Stimulated activated CD8-positive, alpha-beta memory T cell treated with anti-CD3 and anti-CD28 coated beads, Interleukin-2, amount 100 ng/mL, for 48 hours (primary cell): ENCODE results near the gene STING1.

ENCODE experiments used
- DNase-seq, 2 donors: peaks; one replicate each; pipeline ENCODE4 v3.0.0-alpha.2; 2020; ENCODE audit warnings: low read depth in 2 of 2

The STING1 gene

GRCh38 chr5:139468421-139468931 lies 14.1 kb downstream of the STING1 start:
- no peak for DNase-seq

- no peak for DNase-seq
Measured at GRCh38 chr5:139462586-139463276, 19.8 kb downstream of the STING1 start, which contains the start of gene ECSCR. Gene ECSCR (minus strand): TSS chr5:139462743. CDS start chr5:139462670, 73 bp downstream.

- DNase-seq, result no peak
Measured at GRCh38 chr5:139461698-139462097, 20.9 kb downstream of the STING1 start.

GRCh38 chr5:139461176-139461575 lies 21.4 kb downstream of the STING1 start:
- no peak for DNase-seq

- no peak for DNase-seq
Measured at GRCh38 chr5:139460455-139460854, 22.1 kb downstream of the STING1 start.

DNA sequence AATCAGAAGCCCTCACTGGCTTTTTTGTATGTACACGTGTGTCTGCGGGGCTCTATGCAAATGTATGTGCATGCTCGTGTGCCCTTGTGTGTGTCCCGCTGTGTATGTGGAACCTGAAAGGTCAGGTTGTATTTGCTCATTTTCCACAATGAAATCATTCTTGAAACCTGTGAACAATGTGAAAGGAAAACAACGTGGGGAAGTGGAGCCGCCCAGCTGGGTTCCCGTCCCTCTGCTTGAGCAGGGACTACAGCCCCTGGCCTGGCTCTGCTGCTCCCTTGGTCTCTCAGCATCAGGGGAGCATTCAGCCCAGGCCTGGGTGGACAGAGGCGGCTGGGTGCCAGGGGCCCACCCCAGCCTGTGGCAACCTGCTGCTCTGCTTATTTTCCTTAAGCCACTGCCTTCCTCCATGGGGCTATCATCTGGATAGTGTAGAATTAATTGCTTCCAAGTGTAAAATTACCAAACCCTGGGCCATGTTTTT lies 23.1 kb downstream of the STING1 start:
- DNase-seq, result no peak

DNA sequence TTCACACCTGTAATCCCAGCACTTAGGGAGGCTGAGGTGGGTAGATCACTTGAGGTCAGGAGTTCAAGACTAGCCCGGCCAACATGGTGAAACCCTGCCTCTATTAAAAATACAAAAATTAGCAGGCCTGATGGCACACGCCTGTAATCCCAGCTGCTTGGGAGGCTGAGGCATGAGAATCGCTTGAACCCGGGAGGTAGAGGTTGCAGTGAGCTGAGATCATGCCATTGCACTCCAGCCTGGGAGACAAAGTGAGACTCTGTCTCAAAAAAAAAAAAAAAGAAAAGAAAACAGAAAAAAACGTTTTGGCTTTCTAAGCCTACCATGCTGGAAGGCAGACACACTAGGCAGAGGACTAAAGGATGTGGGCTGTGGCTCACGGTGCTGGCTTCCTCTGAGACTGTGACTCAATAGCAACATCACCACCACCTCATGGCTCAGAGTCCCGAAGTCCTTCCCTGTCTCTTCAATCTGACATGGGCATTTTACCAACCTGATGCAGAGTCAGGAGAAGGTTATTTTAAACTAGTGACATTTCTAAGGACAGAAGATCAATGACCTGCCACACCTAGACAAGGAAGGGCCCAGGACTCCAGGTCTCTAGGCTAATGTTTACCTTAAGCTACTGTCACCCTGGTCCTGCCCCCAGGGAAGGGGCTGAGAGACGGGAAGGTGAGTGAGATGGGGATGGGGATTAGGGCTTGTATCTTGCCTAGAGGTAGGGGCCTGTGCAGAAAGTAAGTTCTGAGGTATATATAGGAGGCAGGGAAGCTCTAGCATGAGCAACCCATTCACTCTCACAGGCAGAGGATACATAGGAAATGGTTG lies 23.8 kb downstream of the STING1 start:
- DNase-seq, result peak in 1 of 2 donors; percentile 65

GRCh38 chr5:139457653-139458306 lies 24.8 kb downstream of the STING1 start:
- no peak for DNase-seq

DNA sequence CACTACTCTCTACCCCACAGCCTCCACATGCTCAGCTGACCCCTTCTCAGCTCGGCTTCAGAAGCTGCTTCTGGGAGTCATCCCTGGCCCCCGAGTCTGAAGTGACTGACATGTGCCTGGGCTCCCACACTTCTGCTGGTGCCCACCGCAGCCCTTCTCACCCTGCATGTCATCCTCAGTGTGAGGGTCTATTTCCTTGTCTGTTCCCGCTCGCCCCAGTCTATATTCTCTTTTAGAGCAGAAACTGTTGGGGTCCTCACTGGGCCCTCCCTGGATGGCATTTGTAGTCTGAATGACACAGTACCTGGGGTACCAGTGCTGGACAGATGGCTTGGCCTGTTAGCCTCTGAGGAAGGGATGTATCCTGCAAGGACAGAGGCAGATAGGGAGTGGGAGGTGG lies 25.3 kb downstream of the STING1 start:
- DNase-seq, result no peak

- no peak for DNase-seq
Measured at GRCh38 chr5:139456776-139457175, 25.8 kb downstream of the STING1 start.

DNA sequence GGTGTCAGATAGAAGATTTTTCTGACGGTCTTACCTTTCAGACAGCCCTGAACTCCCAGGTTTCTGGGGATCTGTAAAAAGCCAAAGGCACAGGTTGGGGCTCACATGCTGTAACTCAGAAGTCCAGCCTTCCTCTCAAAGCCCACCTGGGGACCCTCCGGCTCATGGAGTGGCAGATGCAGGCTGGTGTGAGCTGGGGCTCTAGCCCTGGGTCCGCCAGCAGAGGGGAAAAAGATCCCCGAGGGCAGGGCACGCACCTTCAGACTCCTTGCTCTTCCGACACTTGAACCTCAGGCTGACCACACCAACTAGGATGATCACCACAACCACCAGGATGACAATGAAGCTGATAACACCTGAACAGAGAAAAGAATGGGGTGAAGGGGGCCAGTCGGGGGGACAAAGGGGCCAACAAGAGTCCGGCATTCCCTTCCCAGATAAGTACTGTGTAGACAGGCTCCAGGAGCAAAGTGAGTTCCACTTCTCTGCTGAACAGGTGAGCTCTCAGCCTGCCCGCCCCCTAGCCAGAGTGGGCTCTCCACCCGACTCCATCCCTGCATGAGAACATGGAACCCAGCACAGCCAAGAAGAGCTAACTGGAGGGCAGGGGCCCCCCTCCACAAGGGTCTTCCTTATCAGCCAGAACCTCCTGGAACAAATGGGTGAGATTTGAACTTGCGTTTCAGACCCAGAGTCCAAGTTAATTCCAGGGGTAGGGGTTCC lies 27.8 kb downstream of the STING1 start:
- DNase-seq, result no peak

GRCh38 chr5:139453683-139454567 lies 28.6 kb downstream of the STING1 start:
- DNase-seq, result no peak

GRCh38 chr5:139451878-139452660 lies 30.5 kb downstream of the STING1 start:
- no peak for DNase-seq

DNA sequence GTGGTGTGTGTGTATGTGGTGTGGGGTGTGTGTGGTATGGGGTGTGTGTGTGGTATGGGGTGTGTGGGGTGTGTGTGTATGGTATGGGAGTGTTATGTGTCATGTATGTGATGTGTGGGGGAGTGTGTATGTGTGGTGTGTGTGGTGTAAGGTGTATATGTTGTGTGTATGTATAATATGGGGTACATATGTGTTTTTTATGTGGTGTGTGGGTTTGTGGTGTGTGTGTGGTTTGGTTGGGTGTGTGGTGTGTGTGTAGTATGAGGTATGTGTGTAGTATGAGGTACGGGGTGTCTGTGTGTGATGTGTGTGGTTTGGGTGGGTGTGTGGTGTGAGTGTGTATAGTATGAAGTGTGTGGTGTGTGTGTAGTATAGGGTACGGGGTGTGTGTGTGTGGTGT lies 31.4 kb downstream of the STING1 start:
- DNase-seq, result no peak

GRCh38 chr5:139446956-139447779 lies 35.4 kb downstream of the STING1 start:
- no peak for DNase-seq

DNA sequence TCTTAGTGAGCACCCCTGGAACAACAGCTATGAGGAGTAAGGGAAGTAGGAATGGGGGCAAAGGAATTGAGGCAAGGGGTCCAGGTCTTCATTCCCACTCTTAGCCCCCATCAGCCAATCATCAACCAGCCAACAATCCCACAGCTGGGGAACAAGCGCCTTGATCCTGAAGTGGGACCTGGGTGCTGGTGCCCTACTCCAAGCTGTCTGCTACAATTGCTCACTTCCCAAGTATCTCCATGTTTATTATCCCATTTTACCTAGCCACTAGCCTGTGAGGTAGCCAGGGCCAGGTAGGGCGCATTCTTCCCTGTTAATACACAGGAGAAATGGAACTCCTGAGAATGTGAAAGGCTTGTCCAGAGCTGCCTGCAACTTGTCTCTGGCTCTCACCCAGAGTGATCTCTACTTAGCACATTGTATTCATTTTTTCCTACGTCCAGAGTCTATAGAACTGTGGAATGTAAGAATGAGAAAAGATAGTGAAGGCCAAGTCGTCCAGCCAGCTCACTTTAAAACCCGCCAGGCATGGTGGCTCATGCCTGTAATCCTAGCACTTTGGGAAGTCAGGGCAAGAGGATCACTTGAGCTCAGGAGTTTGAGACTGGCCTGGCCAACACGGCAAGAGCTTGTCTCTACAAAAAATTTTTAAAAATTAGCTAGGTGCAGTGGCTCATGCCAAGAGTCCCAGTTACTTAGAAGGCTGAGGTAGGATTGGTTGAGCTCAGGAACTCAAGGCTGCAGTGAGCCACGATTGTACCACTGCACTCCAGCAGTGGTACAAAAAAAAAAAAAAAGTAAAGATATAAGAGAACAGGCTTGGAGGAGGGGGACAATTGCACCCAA lies 37.0 kb downstream of the STING1 start:
- no peak for DNase-seq

DNA sequence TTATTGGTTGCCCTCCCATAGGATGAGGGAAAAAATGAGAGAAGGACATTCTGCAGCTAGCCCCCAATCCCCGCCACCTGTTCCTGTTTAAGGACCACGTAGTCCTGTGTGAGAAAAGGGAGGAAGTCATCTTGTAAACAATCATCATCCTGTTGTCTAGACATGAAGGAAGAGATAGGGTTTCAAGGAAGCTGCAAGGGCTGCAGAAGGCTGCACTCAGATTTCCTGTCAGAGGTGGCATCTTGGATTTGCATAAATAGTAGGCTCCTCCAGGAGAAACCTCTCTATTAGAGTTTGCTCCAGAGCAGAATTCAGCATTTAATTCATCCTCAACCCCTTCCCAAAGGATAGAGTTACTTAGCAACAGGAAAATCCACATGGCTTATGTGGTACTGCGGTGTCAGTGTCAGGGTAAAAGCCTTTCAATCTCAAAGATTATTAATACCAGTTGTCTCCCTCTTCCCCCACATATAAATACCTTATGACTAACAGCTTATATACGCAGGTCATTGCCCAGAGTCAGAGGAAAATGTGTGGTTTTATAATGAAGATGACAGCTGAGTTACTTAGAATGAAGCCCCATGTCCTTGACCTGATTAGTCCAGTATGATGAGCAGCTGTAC lies 38.6 kb downstream of the STING1 start:
- no peak for DNase-seq
